Upper lobe of right lung (tissue), 1 donor: Measurements from ENCODE around the gene SRRD. TPM values are rescaled to one million over a fixed set of nuclear protein-coding genes. Genes with fewer than 3 reads are reported as not detected.
A peak's percentile ranks its signal among the peaks of the same experiment; 100 is the strongest.

Experiments
- ATAC-seq: fragments of 200-7000 bp; cut with Tn5 transposase; one replicate; pipeline ENCODE4 v1.9.1; 2020; ENCODE audit warnings: mild to moderate bottlenecking, moderate library complexity
- DNase-seq: peaks from one replicate; pipeline ENCODE4 v3.0.0-alpha.2; 2020
- H3K27ac ChIP-seq: fragments of 200-600 bp; one replicate; pipeline ENCODE4 v1.8.0; 2022
- H3K27me3 ChIP-seq: fragments of 200-600 bp; one replicate; pipeline ENCODE4 v1.8.0; 2022; ENCODE audit warnings: mild to moderate bottlenecking
- H3K36me3 ChIP-seq: fragments of 200-600 bp; one replicate; pipeline ENCODE4 v1.8.0; 2022
- H3K4me1 ChIP-seq: fragments of 200-600 bp; one replicate; pipeline ENCODE4 v1.8.0; 2022
- H3K4me3 ChIP-seq: fragments of 200-600 bp; one replicate; pipeline ENCODE4 v1.8.0; 2022; ENCODE audit warnings: mild to moderate bottlenecking
- H3K9me3 ChIP-seq: fragments of 200-600 bp; one replicate; pipeline ENCODE4 v1.8.0; 2022
- intact Hi-C: fragments of 100-400 bp; cut with DNase I; formaldehyde crosslinking; loops from one replicate; pipeline ENCODE4 v1.11.0; 2022
- total RNA-seq: library from RNA; stranded (reverse); fragmentation: NEBNext Ultra II Directional; extraction: Animal tissue kit (Norgen Biotek cat#: 25700); gene quantifications from one replicate; pipeline ENCODE4 v1.2.1, GENCODE V29; 2021
- TF ChIP-seq, protein P1 (sequence below): fragments of 200-600 bp; IDR thresholded peaks from one replicate; pipeline ENCODE4 v1.8.0; 2022; ENCODE audit warnings: antibody characterized with exemption
- donor health status: DM: no; HTN: yes; CAD: no; lungs with severe emphysema.

Gene SRRD
- total RNA-seq, 1 donor from 2014 or later = 14.6 TPM

DNA sequence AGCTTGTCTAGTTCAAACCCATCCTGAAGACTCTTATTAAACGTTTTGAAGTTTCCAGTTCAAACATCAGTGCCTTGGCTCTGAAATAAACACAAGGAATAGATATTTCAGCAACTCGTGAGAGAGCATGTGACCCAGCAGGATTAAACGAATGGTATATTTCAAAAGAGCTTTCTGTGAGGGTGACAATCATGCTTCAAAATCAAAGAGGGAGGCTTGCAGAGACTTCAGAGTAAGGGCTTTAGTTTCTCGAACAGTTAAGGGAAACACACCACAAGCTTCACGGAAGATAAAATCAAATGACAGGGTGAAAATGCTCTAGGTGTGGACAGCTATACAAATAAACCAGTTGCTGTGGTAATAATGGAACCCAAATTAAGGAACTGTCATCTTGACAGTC lies 1.5 kb upstream of the SRRD start:
- H3K4me1 ChIP-seq = peaks cover 58% of the 10 kb centered on the region
- TF ChIP-seq, protein P1, sequence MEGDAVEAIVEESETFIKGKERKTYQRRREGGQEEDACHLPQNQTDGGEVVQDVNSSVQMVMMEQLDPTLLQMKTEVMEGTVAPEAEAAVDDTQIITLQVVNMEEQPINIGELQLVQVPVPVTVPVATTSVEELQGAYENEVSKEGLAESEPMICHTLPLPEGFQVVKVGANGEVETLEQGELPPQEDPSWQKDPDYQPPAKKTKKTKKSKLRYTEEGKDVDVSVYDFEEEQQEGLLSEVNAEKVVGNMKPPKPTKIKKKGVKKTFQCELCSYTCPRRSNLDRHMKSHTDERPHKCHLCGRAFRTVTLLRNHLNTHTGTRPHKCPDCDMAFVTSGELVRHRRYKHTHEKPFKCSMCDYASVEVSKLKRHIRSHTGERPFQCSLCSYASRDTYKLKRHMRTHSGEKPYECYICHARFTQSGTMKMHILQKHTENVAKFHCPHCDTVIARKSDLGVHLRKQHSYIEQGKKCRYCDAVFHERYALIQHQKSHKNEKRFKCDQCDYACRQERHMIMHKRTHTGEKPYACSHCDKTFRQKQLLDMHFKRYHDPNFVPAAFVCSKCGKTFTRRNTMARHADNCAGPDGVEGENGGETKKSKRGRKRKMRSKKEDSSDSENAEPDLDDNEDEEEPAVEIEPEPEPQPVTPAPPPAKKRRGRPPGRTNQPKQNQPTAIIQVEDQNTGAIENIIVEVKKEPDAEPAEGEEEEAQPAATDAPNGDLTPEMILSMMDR = no peak
- DNase-seq (no peak), ATAC-seq (no peak)
- peaks cover 13% of the 10 kb centered on the region for H3K36me3 ChIP-seq
- H3K27ac ChIP-seq = no peak overlapping the region
- H3K27me3 ChIP-seq = no peaks in the 10 kb centered on the region
- intact Hi-C loops = no loop called here
- no peaks in the 10 kb centered on the region for H3K9me3 ChIP-seq
- no peak overlapping the region for H3K4me3 ChIP-seq

DNA sequence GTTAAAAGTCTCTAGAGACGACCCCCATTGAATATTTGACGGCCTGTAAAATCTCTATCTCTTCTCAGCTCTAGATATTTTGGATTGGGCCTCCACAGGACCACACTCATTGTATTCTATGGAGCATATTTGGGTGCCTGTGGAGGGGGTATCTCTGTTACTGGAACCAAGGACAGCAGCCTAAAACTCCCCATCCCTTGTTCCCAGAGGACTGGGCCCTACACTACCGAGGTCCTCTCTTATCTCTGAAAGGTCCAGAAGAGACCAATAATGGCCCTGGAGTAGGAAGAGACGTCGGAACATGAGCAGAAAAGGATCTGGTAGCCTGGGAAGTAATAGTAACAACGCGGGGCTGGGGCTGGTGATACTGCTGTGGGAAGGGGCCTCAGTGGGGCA lies 636 bp upstream of the SRRD start:
- TF ChIP-seq, protein P1 = no peak
- intact Hi-C loops = no loop called here
- no peaks in the 10 kb centered on the region for H3K9me3 ChIP-seq
- H3K4me3 ChIP-seq = peak overlapping the region; percentile 97
- H3K36me3 ChIP-seq = peaks cover 13% of the 10 kb centered on the region
- H3K27ac ChIP-seq = peak overlapping the region; percentile 98
- DNase-seq = no peak
- no peak for ATAC-seq
- peaks cover 58% of the 10 kb centered on the region for H3K4me1 ChIP-seq
- no peaks in the 10 kb centered on the region for H3K27me3 ChIP-seq

DNA sequence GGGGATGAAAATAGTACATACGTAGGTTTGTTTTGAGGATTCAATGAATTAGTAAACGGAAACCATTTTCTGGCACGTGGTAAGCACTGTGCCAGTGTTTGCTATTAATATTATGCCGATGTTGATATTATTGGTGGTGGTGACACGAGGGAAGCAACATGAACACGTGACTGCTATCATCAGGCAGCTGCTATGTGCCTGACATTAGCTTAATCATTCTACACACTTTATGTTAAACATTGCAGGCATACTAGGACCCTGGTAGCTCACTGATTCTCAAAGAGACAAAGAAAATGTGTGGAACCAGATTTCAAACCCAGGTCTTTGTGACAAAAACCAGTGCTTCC lies 656 bp downstream of the SRRD start:
- H3K27ac ChIP-seq = peak overlapping the region; percentile 98
- intact Hi-C loops = no loop called here
- peaks cover 24% of the 10 kb centered on the region for H3K36me3 ChIP-seq
- no peaks in the 10 kb centered on the region for H3K9me3 ChIP-seq
- ATAC-seq (no peak), DNase-seq (no peak)
- no peaks in the 10 kb centered on the region for H3K27me3 ChIP-seq
- TF ChIP-seq, protein P1 = no peak
- peak overlapping the region; percentile 97 for H3K4me3 ChIP-seq
- peaks cover 53% of the 10 kb centered on the region for H3K4me1 ChIP-seq

DNA sequence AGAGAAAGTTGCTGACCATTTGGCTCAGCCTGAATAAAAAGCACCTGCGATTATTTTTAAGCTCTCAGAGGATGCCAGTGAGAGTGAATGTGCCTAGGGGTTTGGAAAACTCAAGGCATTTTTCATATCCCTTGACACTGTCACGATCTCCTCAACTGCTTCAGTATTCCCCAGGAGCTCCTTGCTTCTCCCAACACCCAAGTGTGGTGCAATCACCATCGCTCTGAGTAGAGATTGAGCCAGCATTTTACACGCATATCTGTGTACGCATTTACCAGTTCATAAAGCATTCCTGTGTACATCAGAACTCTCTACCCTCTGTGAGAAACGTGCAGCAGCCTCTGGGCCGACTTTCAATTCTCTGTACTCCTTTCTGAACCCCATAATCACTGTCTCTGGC lies 1.3 kb downstream of the SRRD start:
- Histone ChIP-seq H3K36me3 (peaks cover 31% of the 10 kb centered on the region), H3K4me1 (peaks cover 46% of the 10 kb centered on the region), H3K27ac (peak overlapping the region; percentile 98), H3K4me3 (no peak overlapping the region), H3K27me3 (no peaks in the 10 kb centered on the region), H3K9me3 (no peaks in the 10 kb centered on the region)
- ATAC-seq (no peak), DNase-seq (no peak)
- TF ChIP-seq, protein P1 = no peak
- intact Hi-C loops = no loop called here

DNA sequence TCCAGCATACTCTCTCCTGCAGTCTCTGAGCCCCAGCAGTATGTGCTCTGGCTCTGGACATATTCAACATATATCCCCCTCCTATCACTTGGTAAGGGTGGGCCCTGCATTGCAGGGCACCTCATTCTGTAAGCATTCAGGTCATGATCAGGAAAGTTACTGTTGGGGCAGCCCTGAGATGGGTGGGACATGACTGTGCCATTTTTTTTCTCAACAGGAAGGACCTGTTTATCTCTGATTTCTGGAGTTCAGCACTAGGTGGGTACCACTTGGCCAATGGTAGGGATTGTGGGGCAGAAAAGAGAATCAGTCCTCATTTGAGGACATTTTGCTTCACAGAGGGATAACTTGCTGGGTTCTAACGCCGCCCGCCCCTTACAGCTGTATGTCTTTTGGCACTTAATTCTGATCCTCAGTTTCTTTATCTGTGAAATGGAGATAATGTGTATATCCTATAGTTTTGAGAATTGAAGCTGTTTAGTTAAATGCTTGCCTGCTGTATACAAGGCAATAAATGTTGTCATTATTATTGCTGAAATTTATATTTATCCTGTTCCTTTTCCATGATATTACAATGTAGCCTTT lies 2.2 kb downstream of the SRRD start:
- H3K27me3 ChIP-seq = no peaks in the 10 kb centered on the region
- H3K9me3 ChIP-seq = no peaks in the 10 kb centered on the region
- peaks cover 37% of the 10 kb centered on the region for H3K4me1 ChIP-seq
- H3K36me3 ChIP-seq = peaks cover 40% of the 10 kb centered on the region
- intact Hi-C loops = no loop called here
- TF ChIP-seq, protein P1 = no peak
- H3K4me3 ChIP-seq = no peak overlapping the region
- DNase-seq = no peak
- no peak for ATAC-seq
- no peak overlapping the region for H3K27ac ChIP-seq

DNA sequence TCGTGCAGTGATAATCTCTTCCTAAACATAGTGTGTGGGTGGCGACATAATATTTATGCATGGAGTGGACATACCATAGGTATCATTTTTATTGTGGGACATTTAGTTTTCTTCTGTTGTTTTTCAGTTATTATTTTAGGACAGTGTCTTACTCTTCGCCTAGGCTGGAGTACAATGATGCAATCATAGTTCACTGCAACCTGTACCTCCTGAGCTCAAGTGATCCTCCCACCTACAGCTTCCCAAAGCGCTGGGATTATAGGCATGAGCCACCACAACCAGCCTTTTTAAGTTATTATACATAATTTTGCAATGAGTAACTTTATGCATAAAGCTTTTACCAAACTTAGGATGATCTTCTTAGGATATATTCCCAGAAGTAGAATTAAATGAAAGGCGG lies 2.7 kb downstream of the SRRD start:
- H3K4me1 ChIP-seq = peaks cover 32% of the 10 kb centered on the region
- peaks cover 45% of the 10 kb centered on the region for H3K36me3 ChIP-seq
- no peak overlapping the region for H3K27ac ChIP-seq
- intact Hi-C loops = no loop called here
- no peaks in the 10 kb centered on the region for H3K27me3 ChIP-seq
- no peak for DNase-seq
- no peaks in the 10 kb centered on the region for H3K9me3 ChIP-seq
- TF ChIP-seq, protein P1 = no peak
- no peak for ATAC-seq
- H3K4me3 ChIP-seq = no peak overlapping the region
